GM12865 (cell line): Measurements from ENCODE around the gene PPM1L.

Source experiments
- DNase-seq: peaks from one replicate; pipeline ENCODE4 v3.0.0; 2010; ENCODE audit warnings: low read depth
- H3K4me3 ChIP-seq: 2 replicates; pipeline ENCODE4 v1.5.1; 2011; ENCODE audit warnings: mild to moderate bottlenecking, low read depth, low read length, control low read depth
- CTCF ChIP-seq: IDR thresholded peaks from 2 replicates; pipeline ENCODE4 v1.5.1; 2011; ENCODE audit warnings: low read length, control low read depth, low read depth, inconsistent platforms; ENCODE audit not compliant: insufficient read depth; ENCODE audit errors: missing control alignments

The PPM1L gene

DNA sequence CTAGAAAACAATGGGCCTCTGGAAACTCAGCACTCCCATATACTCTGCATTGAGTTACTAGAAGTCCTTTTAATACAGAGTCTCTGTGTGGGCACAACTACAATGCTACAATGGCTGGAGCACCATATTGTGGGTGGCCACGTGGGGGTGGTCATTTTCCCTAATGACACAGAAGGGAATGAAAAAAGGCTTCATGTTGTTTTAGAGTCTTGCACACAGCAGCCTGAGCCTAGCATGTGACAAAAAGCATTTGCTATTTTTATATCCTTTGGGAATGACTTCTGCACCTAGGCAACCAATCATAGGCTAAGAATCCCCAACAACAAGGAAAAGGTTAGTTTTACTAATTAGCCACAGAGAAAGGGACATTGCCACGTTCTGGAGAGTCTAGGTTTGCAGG, 120.6 kb downstream of the PPM1L start:
- TF ChIP-seq CTCF = no peak
- H3K4me3 ChIP-seq = no peak overlapping the region

DNA sequence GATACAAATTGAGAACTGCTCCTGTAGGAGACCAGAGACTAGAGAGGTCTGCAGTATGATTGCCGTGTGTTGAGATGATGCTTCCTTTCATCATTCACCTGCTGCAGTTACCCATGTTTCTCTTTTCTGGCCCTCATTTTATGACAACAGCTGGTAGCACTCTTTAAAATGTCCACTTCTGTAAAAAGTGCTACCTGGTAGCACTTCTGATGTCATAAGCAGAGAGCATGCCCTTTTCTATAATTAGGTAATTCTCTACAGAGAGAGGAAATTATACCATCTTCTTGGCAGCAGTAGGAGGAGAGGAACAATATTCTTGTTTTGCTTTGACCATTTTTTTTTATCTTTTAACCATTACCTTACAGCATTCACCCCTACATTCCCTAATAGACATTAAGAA, 123.8 kb downstream of the PPM1L start:
- no peak overlapping the region for H3K4me3 ChIP-seq
- DNase-seq = no peak
- TF ChIP-seq CTCF = no peak

More for the DNA sequence above, 120.6 kb downstream of the PPM1L start:
- DNase-seq = no peak

DNA sequence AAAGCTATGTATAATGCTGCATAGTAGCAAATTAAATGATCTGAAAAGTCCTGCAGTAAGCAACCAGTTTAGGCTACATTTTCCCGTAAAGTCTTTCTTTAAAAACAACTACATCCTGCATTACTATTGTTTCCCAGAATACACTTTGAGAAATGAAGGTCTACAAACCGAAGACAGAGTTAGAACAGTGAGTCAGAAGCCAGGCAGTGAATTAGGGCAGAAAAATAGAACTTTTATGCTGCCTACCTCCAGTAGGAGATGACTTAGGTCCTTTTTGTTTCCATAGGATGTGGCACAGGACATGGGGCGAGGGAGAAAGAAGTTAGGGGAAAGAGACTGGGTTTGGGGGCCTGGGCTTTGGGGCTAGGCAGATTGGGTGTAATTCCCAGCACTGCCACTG, 127.3 kb downstream of the PPM1L start:
- DNase-seq = no peak
- no peak overlapping the region for H3K4me3 ChIP-seq
- TF ChIP-seq CTCF = no peak

GRCh38 chr3:160885791-160886286, 129.8 kb downstream of the PPM1L start:
- no peak for TF ChIP-seq CTCF
- DNase-seq = peak; percentile 86
- H3K4me3 ChIP-seq = peak overlapping the region; percentile 10; the same call in 1 of the 2 replicates

GRCh38 chr3:160886421-160886820, 130.4 kb downstream of the PPM1L start:
- H3K4me3 ChIP-seq = peak overlapping the region; percentile 10; the same call in 1 of the 2 replicates
- peak; percentile 87 for DNase-seq
- TF ChIP-seq CTCF = no peak

DNA sequence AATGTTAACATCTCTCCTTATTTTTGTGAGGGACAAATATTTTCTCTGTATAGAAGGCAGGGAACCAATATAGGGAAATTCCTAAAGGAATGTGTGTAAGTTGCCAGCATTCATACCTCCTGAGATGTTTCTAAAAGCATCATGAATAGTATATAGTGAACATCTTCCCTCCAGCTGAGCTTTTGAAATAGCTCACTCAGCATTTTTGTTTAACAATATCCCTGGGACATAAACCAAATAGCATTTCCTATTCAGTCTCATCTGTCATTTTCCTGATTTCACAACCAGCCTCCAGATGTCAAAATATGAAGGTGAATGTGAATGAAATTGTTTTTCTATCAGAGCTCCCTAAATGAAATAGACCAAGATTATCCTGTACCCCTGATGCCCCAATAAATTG, 137.2 kb downstream of the PPM1L start:
- TF ChIP-seq CTCF = no peak
- no peak for DNase-seq
- H3K4me3 ChIP-seq = no peak overlapping the region

- no peak for TF ChIP-seq CTCF
- DNase-seq = no peak
- no peak overlapping the region for H3K4me3 ChIP-seq
Observed at GRCh38 chr3:160904691-160905090, 148.7 kb downstream of the PPM1L start.
